ENCODE results near the gene SPINK4. TPM values are rescaled to one million over a fixed set of nuclear protein-coding genes. Genes with fewer than 3 reads are reported as not detected.

Gene SPINK4
- total RNA-seq, 4 donors from 2014 or later = not detected

- no peaks in the 10 kb centered on the region for H3K9me3 ChIP-seq
- H3K4me3 ChIP-seq = no peak overlapping the region
- no peak for DNase-seq
- no peaks in the 10 kb centered on the region for H3K36me3 ChIP-seq
- no peak overlapping the region for H3K27ac ChIP-seq
- peaks cover 0 to 18% (median 0%) of the 10 kb centered on the region in 3 donors for H3K4me1 ChIP-seq
- H3K27me3 ChIP-seq = no peaks in the 10 kb centered on the region
- 72 to 84% methylated on average over 4 of the region's 4 CpGs for WGBS, 2 donors
- TF ChIP-seq POLR2A (IDR thresholded peaks at IDR 0.05) (no peak), CTCF (IDR thresholded peaks at IDR 0.05) (no peak)
- intact Hi-C loops (cut with DNase I) = no loop called here
Observed at GRCh38 chr9:33210006-33210715, 29.8 kb upstream of the SPINK4 start.

- Histone ChIP-seq H3K27me3 (no peaks in the 10 kb centered on the region), H3K9me3 (no peaks in the 10 kb centered on the region), H3K4me1 (peaks cover 0 to 18% (median 0%) of the 10 kb centered on the region in 3 donors), H3K36me3 (no peaks in the 10 kb centered on the region), H3K27ac (no peak overlapping the region), H3K4me3 (no peak overlapping the region)
- TF ChIP-seq CTCF (IDR thresholded peaks at IDR 0.05) (no peak), POLR2A (IDR thresholded peaks at IDR 0.05) (no peak)
- intact Hi-C loops (cut with DNase I) = no loop called here
- WGBS, 2 donors = 49 to 51% methylated on average over 2 to 3 of the region's 3 CpGs
- no peak for DNase-seq
Observed at GRCh38 chr9:33211695-33212393, 28.1 kb upstream of the SPINK4 start.

GRCh38 chr9:33220681-33221567 is 19.0 kb upstream of the SPINK4 start:
- Histone ChIP-seq H3K4me1 (peaks cover 0 to 23% (median 12%) of the 10 kb centered on the region in 3 donors), H3K9me3 (no peaks in the 10 kb centered on the region), H3K36me3 (no peaks in the 10 kb centered on the region), H3K4me3 (no peak overlapping the region), H3K27ac (peak overlapping the region in 1 of 4 donors; percentile 36), H3K27me3 (no peaks in the 10 kb centered on the region)
- intact Hi-C loops (cut with DNase I) = no loop called here
- WGBS, 2 donors = 79 to 90% methylated on average over 10 to 12 of the region's 14 CpGs
- no peak for DNase-seq
- no peak for TF ChIP-seq CTCF (IDR thresholded peaks at IDR 0.05)
- no peak for TF ChIP-seq POLR2A (IDR thresholded peaks at IDR 0.05)

GRCh38 chr9:33221568-33221884 is 18.4 kb upstream of the SPINK4 start:
- WGBS, 2 donors = 80 to 91% methylated on average over 3 of the region's 3 CpGs
- peak overlapping the region in 1 of 4 donors; percentile 36 for H3K27ac ChIP-seq
- H3K4me3 ChIP-seq = no peak overlapping the region
- intact Hi-C loops (cut with DNase I) = no loop called here
- DNase-seq = no peak
- H3K27me3 ChIP-seq = no peaks in the 10 kb centered on the region
- H3K36me3 ChIP-seq = no peaks in the 10 kb centered on the region
- H3K9me3 ChIP-seq = no peaks in the 10 kb centered on the region
- H3K4me1 ChIP-seq = peaks cover 0 to 29% (median 16%) of the 10 kb centered on the region in 3 donors
- TF ChIP-seq POLR2A (IDR thresholded peaks at IDR 0.05) (no peak), CTCF (IDR thresholded peaks at IDR 0.05) (no peak)
